ENCODE results near the gene FIBCD1.
"Not testable (repeated sequence)": the region's sequence is repeated elsewhere in the genome, so short reads cannot be mapped to it uniquely, and the experiment has no call there.

FIBCD1 gene

GRCh38 chr9:130921300-130921988, 17.6 kb downstream of the FIBCD1 start:
- no peak for DNase-seq

GRCh38 chr9:130920762-130921299, 18.2 kb downstream of the FIBCD1 start:
- DNase-seq: no peak

GRCh38 chr9:130920233-130920632, 18.8 kb downstream of the FIBCD1 start:
- no peak for DNase-seq

- DNase-seq: no peak
Measured at GRCh38 chr9:130919559-130920145, 19.4 kb downstream of the FIBCD1 start.

- DNase-seq: no peak
Measured at GRCh38 chr9:130918826-130919558, 20.1 kb downstream of the FIBCD1 start.

GRCh38 chr9:130918101-130918825, 20.8 kb downstream of the FIBCD1 start:
- DNase-seq: no peak

- DNase-seq: no peak
Measured at GRCh38 chr9:130917168-130917960, 21.7 kb downstream of the FIBCD1 start.

GRCh38 chr9:130915096-130915447, 24.0 kb downstream of the FIBCD1 start:
- DNase-seq: no peak

GRCh38 chr9:130914417-130915095, 24.5 kb downstream of the FIBCD1 start:
- no peak for DNase-seq

- no peak for DNase-seq
Measured at GRCh38 chr9:130913599-130914416, 25.2 kb downstream of the FIBCD1 start.

- DNase-seq: no peak
Measured at GRCh38 chr9:130912932-130913598, 26.0 kb downstream of the FIBCD1 start.

GRCh38 chr9:130911254-130912049, 27.6 kb downstream of the FIBCD1 start:
- no peak for DNase-seq

GRCh38 chr9:130910670-130911069, 28.4 kb downstream of the FIBCD1 start:
- not testable (repeated sequence) for DNase-seq

- DNase-seq: not testable (repeated sequence)
Measured at GRCh38 chr9:130910041-130910440, 29.0 kb downstream of the FIBCD1 start.

- DNase-seq: no peak
Measured at GRCh38 chr9:130908878-130909355, 30.1 kb downstream of the FIBCD1 start.

GRCh38 chr9:130908146-130908877, 30.7 kb downstream of the FIBCD1 start:
- DNase-seq: no peak

GRCh38 chr9:130906735-130907416, 32.2 kb downstream of the FIBCD1 start:
- no peak for DNase-seq
